ENCODE measurements around the gene PTP4A1.

DNA sequence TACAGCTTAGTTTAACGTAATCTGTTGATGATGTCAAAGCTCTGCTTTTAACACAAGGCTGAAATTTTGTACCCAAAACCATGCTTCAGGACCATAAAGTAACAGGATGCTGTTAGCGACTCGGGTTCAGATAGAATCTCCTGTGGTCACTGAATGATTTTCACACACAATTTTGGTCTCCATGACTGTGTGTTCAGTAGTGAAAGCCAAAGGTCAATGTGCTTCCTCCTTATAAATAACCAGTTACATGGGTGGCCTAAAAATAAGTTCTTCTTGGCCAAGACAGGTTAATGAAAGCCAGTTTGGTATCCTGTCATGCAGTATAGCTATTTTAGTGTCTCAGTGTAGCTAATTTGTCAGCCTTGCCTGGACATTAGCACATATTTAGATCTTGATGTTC lies 19.1 kb upstream of the PTP4A1 start:
- TF ChIP-seq, protein P1, sequence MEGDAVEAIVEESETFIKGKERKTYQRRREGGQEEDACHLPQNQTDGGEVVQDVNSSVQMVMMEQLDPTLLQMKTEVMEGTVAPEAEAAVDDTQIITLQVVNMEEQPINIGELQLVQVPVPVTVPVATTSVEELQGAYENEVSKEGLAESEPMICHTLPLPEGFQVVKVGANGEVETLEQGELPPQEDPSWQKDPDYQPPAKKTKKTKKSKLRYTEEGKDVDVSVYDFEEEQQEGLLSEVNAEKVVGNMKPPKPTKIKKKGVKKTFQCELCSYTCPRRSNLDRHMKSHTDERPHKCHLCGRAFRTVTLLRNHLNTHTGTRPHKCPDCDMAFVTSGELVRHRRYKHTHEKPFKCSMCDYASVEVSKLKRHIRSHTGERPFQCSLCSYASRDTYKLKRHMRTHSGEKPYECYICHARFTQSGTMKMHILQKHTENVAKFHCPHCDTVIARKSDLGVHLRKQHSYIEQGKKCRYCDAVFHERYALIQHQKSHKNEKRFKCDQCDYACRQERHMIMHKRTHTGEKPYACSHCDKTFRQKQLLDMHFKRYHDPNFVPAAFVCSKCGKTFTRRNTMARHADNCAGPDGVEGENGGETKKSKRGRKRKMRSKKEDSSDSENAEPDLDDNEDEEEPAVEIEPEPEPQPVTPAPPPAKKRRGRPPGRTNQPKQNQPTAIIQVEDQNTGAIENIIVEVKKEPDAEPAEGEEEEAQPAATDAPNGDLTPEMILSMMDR (IDR thresholded peaks at IDR 0.05): no peak
- TF ChIP-seq POLR2A (IDR thresholded peaks at IDR 0.05) (no peak), EP300 (IDR thresholded peaks at IDR 0.05) (no peak)
